Measurements from ENCODE around the gene RUFY2.

GRCh38 chr10:68419376-68419775 lies 12.3 kb upstream of the RUFY2 start:
- TF ChIP-seq YY1 (IDR thresholded peaks at IDR 0.05; ENCODE audit: insufficient read depth, insufficient read length) (no peak), ZNF274 (IDR thresholded peaks at IDR 0.05; ENCODE audit: low read depth, low read length) (no peak), SUZ12 (IDR thresholded peaks at IDR 0.05; ENCODE audit: extremely low read depth, insufficient read depth, insufficient read length) (no peak)

Data from NT2/D1 (cell line).